COLO829 (cell line): ENCODE data around the gene WFIKKN1.

Source experiments
- DNase-seq: peaks from one replicate; pipeline ENCODE4 v3.0.0; 2012; ENCODE audit warnings: low spot score

WFIKKN1 gene, protein sequence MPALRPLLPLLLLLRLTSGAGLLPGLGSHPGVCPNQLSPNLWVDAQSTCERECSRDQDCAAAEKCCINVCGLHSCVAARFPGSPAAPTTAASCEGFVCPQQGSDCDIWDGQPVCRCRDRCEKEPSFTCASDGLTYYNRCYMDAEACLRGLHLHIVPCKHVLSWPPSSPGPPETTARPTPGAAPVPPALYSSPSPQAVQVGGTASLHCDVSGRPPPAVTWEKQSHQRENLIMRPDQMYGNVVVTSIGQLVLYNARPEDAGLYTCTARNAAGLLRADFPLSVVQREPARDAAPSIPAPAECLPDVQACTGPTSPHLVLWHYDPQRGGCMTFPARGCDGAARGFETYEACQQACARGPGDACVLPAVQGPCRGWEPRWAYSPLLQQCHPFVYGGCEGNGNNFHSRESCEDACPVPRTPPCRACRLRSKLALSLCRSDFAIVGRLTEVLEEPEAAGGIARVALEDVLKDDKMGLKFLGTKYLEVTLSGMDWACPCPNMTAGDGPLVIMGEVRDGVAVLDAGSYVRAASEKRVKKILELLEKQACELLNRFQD

DNA sequence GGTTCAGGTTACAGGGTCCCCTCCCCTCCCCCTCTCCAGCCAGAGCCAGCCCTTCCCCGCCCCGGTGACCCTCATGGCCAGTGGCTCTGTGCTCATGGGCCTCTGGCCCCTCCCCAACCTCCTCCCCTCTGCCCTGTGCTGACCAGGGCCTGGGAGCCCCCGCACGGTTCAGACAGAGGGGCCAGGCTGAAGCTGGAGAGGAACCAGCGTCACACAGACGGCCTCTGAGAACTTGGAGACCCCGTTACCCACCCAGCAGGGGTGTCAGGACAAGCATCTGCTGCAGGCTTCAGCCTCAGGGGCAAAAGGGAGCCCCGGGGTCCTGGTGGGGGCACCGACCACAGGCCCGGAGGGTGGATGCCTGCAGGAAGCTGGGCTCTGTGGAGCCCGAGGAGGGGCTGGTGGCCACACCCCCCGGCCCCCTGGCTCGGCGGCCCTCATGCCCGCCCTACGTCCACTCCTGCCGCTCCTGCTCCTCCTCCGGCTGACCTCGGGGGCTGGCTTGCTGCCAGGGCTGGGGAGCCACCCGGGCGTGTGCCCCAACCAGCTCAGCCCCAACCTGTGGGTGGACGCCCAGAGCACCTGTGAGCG, at the start of gene WFIKKN1:
Gene WFIKKN1 (plus strand): TSS at position 171 of the 591 bp plus-strand sequence. CDS start 269 bp downstream, at position 440.
- DNase-seq, result no peak

DNA sequence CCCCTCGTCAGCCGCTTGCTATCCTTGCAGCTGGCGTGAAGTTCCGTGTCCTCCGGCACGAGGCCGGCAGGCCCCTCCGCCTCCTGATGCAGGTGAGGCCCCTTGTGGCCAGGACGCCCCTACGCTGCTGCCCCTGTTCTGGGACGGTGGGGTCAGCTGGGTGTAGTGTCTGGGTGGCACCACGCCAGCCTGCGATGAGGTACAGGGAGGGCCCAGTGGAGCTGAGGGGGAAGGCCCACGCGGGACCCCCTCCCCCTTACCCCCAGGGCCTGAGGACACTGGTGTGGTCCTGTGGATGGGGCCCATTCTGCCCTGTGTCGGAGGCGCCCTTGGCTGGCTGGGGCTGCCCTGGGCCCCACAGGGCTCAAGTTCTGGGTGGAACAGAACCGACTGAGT, 48.6 kb upstream of the WFIKKN1 start:
- no peak for DNase-seq

DNA sequence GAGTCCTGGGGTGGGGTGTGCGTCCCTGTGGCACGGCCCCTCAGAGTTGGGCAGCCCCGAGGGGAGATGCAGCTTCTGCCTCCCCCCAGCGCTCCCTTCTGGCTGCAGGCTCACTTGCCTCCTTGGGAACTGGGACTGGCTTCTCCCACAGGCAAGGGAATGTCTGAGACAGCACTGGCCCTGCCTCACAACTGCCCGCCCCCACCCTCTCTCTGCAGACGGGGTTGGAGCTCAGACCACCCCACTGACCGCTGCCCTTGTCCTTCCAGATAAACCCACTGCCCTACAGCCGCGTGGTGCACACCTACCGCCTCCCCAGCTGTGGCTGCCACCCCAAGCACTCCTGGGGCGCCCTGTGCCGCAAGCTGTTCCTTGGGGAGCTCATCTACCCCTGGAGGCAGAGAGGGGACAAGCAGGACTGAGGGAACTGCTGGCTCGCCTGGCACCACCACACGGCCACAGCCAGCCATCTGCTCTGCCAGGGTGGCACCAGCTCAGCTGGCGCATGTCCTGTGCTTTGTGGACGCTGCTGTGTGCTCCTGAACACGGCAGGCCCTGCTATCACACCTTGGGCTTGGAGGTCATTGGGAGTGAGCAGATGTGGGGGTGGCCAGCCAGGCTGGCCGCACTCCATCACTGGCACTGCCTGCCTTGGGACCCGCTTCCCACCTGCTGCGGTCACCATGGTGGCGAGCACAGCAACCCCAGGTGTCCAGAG, 48.0 kb upstream of the WFIKKN1 start:
- no peak for DNase-seq

DNA sequence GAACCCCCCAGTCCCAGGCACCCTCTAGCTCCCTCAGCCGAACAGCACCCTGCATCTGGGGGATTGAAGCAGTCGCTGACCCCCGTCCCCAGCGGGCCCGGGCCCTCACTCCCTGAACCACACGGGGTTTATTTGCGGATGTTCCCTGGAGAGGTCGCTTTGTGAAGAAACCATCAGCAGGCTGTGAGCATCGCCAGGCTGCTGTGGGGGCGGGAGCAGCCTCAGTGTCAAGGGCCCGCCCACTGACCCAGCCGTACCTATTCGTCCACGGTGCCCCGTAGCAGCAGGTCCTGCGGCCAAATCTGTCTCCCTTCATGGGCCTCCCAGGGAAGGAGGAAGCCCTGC, 47.3 kb upstream of the WFIKKN1 start:
- no peak for DNase-seq

DNA sequence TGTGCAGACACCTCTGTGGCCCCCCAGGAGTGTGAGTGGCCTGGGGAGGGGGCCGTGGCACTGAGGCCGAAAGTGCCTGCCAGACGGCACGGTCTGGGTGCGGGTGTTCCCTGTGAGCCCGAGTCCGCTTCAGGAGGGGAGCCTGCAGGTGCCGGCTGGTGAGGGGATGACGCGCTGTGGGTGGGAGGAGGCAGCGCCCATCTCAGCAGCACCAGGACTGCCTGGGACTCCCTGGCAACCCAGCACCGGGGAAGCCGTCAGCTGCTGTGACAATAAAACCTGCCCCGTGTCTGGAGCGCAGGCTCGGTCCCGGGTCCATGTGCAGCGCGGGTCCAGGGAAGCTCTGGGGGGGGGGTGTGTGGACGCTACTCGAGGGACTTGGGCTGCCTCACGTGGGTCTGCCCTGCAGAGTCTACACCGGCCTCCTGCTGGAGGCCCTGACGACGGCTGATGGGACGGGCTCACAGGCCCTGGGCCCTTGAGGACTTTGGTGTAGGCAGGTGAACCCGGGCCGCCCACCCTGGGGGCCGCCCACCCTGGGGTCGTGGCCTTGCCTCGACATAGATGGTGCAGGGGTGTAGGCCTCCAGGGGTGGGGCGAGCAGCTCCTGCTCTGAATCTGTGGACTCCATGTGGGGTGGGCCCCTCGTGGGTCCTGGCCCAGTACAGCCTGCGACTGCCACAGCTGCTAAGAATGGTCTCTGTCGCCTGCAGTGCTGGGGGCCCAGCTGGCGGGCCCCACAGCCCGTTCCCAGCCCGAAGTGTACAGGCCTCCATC, 46.8 kb upstream of the WFIKKN1 start:
- no peak for DNase-seq

DNA sequence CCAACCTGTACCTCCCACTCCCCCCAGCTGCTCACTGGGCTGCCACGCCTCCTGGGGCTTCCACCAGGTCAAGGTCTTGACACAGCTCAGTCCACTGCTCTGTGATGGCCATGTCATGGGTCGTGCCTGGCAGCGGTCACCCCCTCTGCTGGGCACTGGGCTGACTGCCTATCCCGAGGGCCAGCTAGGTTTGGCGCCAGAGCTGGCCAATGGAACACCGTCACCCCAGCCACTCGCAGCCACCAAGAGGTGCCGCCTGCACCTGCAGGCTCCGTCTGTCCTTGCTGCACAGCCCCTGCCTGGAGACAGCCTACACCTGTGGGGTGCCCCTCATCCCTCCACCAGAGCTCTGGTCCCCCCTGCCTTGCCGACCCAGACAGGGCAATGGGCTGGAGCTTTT, 45.4 kb upstream of the WFIKKN1 start:
- no peak for DNase-seq

DNA sequence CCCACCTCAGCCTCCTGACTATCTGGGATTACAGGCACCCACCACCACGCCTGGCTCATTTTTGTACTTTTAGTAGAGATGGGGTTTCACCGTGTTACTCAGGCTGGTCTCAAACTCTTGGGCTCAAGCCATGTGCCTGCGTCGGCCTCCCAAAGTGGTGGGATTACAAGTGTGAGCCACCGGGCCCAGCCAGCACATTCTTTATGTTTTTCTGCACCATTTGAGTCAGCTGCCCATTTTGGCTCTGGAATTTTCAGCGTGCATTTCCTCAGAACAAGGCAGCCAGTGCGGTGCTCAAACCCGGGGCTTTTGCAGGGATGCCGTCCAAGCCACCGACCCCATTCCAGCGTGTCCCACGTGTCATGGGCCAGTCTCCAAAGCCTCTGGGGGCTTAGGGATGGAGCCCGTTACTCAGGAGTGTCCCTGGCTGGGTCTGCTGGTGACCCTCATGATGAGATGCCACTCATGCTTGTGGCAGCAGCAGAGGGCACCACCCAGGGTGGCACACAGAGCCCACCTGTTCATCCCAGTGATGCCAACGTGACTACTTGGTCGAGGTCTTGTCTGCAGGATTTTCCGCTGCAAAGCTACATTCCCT, 44.6 kb upstream of the WFIKKN1 start:
- no peak for DNase-seq

DNA sequence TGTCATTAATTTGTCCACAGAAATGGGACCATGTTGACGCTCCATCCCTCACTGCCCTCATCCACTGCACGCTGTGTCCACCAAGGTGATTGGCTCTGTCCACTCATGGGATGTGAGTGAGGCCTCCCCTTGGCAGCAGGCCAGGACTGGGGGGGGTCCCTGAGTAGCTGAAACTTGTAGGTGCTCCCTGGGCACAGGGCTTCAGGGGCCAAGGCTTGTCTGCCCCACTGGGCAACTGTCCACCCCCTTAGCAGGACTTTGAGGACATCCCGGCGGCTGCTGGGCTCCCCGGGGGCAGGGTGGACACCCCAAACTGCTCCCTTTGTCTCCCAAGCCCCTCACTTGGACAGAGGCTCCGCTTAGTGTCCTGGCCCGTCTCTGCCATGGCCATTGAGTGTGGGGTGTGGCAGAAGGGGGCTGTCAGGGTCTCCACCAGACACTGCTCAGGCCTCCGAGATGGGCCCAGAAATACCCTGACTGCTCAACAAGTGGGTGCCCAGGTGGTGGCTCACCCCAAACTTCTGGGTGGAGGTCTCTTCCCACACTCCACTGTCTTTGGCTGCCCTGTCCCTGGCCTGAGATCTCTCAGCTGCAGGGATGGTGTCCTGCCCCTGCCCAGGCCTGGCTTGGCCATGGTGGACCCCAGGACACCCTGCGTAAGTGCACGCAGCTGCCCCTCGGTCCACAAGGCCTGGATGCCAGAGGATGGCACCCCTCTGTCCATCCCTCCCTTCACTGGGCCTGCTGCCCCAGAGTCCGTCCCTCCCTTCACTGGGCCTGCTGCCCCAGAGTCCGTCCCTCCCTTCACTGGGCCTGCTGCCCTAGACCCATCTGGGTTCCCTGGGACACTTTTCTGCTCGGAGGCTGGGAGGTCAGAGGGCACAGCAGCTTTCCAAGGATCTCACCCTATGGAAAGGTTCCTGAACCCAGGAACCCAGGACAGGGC, 43.9 kb upstream of the WFIKKN1 start:
- no peak for DNase-seq

DNA sequence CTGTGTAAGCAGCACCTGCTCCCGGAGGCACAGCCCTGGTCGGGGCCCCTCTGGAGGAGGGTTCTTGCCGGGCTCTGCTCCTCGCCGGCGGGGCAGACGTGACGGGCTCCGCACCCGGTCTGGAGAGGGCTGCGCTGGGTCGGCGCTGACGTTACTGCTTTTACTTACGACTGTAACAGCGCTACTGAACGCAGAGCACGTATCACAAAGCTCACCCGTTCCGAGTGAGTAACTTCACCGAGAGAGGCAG, 42.2 kb upstream of the WFIKKN1 start:
- no peak for DNase-seq

DNA sequence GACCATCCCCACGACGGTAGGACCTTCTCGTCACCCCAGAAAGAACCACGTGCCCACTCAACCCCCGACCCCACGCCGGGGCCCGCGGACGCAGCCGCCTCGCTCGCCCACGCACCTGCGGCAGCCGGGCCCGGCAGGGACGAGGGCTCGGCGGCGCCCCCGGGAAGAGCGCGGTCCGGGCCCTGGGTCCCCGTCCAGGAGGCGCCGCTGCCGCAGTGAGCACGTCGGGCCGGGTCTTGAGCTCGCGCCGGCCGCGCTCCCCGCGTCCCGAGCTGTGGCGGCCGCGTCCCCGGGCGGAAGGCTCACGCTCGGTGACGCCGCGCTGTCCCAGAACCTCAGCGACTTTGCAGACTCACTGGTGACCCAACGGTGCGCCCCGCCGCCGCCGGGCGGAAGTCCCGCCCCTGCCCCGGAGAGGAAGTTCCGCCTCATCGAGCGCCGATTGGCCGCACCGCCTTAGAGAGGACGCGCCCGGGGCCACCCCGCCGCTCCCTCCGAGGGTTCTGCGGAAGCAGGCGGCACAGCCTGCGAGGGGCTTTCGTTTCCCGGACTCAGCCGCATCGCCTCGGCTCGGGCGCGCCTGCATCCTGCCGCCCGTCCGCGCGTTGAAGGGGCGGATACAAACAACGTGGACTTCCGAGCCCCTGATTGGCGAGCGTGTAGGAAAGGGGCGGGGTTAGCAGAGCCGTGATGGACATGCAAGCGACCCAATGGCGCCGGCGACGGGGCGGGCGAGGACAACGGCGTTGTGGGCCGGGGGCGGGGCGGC, 41.7 kb upstream of the WFIKKN1 start:
- peak; percentile 86 for DNase-seq

DNA sequence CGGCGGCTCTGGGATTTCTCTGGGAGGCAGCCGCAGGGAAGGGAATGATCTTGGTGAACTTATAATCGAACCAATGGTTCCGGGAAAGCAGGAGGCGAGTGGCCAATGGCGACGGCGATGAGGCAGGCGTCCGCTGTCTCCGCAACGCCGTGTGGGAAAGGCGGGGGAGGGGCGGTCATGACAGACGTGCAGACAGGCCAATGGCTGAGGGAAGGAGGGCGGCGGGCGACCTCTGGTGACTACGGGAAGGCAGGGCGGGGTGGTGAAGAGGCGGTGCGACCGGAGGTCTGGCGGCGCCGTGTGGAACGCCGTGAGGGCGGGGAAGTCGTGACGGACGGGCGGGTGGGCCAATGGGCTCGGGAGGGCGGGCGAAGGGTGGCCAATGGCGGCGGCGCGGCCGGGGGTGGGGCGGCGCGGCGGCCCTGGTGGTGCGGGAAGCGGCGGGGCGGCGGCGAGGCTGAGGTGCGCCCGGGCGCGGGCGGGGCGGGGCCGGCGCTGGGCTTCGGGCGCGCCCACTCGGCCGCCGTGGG, 41.1 kb upstream of the WFIKKN1 start, which contains the start of gene RAB40C:
Gene RAB40C (plus strand): TSS at position 409 of the 530 bp plus-strand sequence. CDS start 226 bp downstream, outside the sequence.
- peak; percentile 93 for DNase-seq

DNA sequence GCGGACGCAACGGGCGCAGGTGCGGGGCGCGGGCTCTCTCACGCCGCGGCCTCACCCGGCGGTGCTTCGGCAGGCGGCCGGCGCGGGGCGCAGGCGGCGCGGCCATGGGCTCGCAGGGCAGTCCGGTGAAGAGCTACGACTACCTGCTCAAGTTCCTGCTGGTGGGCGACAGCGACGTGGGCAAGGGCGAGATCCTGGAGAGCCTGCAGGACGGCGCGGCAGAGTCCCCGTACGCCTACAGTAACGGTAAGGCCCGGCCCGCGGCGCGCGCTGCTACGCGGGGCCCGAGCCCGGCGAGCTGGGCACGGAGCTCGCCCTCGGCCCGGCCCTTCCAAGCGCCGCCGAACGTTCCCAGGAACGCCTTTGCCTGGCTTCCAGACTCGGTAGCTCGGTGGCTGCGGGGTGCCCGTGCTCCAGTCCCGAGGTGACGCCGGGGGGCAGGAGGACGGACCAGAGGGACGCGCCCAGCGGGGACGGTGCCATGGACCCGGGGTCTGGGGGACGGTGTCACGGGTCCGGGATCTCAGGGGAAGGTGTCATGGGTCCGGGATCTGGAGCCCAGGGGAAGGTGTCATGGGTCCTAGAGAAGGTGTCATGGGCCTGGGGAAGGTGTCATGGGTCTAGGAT, 40.5 kb upstream of the WFIKKN1 start:
- DNase-seq, result no peak

DNA sequence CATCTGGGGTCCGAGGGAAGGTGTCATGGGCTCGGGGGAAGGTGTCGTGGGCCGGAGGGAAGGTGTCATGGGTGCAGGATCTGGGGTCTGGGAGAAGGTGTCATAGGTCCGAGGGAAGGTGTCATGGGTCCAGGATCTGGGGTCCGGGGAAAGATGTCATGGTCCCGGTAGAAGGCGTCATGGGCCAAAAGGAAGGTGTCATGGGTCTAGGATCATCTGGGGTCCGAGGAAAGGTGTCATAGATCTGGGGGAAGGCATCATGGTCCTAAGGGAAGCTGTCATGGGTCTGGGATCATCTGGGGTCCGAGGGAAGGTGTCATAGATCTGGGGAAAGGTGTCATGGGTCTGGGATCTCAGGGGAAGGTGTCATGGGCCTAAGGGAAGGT, 40.0 kb upstream of the WFIKKN1 start:
- no peak for DNase-seq

DNA sequence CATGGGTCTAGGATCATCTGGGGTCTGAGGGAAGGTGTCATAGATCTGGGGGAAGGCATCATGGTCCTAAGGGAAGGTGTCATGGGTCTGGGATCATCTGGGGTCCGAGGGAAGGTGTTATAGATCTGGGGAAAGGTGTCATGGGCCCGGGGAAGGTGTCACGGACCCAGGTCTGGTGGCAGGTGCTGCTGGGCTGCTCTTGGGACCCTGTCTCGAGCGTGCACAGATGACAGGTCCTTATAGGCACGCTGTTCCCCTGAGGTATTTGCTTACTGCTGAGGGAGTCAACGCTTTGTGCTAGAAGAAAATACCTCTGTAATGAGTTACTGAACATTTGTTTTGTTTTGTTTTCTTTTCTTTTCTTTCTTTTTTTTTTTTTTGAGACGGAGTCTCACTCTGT, 39.6 kb upstream of the WFIKKN1 start:
- DNase-seq, result no peak

DNA sequence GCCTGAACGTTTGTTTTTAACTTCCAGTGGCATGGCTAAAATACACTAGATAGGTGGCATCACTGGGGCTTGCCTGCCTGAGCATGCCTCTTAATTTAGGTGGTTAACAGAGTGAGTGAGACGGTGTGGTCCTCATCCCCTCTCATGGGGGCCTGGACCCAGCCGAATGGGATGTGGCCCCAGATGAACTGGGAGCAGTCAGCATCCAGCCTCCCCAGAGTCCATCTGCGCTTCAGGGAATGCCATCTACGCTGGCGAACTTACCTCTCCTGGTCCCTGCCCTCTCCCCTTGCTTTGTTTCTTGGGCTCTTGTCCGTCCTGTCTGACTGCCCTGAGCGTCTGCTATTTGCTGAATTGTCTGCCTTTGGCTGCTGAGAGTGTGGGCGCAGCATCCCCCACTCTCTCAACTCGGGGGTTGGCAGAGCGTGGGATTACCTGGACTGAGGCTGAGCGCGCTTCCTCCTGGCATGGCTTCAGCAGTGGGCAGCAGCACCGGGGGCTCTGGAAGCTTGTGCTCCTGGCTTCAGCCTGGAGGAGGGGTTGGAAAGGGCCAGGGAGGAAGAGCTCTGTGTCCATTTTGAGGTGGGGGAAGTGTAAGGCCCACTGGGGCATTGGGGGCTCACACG, 38.8 kb upstream of the WFIKKN1 start:
- DNase-seq, result no peak

DNA sequence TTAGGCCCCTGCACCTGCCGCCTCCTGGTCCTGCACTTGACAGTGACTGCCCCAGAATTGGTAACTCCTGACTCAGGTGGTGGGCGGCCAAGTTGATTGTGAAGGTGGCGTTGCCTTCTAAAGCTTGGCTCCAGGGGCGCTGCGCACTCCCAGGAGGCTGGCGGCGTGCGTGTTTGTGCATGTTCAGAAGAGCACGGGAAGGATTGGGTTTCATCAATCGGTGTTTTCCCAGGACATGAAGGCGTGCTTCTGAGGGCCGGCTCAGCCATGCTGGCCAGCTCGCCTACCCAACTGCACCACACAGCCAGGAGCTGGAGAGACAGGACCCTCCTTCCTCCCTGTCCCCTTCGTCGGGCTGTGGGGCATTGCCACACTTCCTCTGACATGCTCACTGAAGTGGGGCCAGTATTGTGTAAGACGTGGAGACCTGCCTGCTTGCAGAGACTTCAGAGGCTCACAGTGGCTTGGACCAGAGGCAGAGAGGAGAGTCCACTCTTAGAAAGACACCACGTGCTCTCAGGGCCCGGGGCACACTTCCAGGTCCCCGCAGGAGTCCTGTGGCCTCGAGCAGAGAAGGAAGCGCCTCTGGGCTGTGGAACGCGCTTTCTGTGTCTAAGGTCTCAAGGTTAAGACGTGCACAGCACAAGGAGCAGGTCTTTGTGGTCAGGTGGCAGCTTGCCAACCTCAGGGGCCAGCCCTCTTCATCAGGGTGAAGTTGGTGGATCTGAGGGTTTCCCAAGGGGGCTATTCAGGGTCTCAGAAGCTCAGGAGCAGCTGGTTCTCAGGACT, 38.1 kb upstream of the WFIKKN1 start:
- DNase-seq, result no peak

DNA sequence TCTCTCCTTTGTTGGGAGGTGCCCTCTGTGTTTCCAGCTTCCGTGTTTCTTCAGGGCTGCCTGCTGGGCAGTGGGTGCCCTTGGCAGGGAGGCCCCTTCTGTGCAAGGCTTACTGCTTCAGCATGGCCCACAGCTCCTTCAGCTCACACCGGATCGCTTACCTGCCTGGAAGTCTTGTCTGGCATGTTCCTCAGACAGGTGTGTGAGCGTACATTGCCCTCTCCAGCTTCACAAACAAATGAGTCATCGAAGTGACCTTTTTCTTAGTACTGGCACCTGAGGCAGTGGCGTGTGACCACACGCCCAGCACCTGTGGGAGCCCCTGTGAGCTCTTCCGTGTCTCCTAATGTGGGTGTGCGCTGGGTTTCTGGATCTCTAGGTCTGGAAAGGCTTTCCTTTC, 37.4 kb upstream of the WFIKKN1 start:
- no peak for DNase-seq

DNA sequence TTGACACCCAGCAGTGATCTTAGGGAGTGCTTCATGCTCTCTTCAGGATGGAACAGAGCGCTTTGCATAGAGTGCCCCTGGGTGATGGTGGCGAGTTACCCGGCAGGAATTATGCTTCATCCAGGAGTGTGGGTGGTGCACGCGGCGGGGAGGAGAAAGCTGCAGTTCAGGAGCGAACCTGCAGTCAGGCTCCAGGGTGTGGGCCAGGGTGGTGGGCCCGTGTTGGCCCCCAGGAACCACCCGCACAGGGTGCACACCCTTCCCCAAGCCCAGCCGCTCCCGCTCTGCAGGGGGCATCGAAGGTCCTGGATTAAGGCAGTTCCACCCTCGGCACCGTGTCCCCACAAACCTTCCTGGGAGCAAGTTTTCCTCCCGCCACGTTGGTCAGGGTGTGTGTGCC, 37.0 kb upstream of the WFIKKN1 start:
- DNase-seq, result no peak
